Loucy (cell line): Measurements from ENCODE around the gene TAAR9.
A peak's percentile ranks its signal among the peaks of the same experiment; 100 is the strongest.
"Not testable (repeated sequence)": the region's sequence is repeated elsewhere in the genome, so short reads cannot be mapped to it uniquely, and the experiment has no call there.

Experiments used
- H2AFZ ChIP-seq: fragments of 200-600 bp; sonication (generic); 2 replicates; pipeline ENCODE4 v1.6.0; 2016; ENCODE audit warnings: antibody characterized with exemption, mild to moderate bottlenecking, low read length, moderate library complexity
- H3F3A ChIP-seq: fragments of 200-600 bp; 2 replicates; pipeline ENCODE4 v1.6.0; 2016; ENCODE audit warnings: antibody characterized with exemption, low read depth, mild to moderate bottlenecking
- H3K27me3 ChIP-seq: fragments of 200-600 bp; sonication (generic); 2 replicates; pipeline ENCODE4 v1.6.1; 2014; ENCODE audit warnings: low read length, mild to moderate bottlenecking; ENCODE audit not compliant: insufficient read depth, poor library complexity, severe bottlenecking
- H3K36me3 ChIP-seq: fragments of 200-600 bp; sonication (generic); 2 replicates; pipeline ENCODE4 v1.6.1; 2016; ENCODE audit warnings: low read length; ENCODE audit not compliant: insufficient read depth
- H3K4me1 ChIP-seq: fragments of 200-600 bp; sonication (generic); 2 replicates; pipeline ENCODE4 v1.5.1; 2014; ENCODE audit warnings: low read length, mild to moderate bottlenecking; ENCODE audit not compliant: insufficient read depth, poor library complexity, severe bottlenecking
- H3K4me2 ChIP-seq: fragments of 200-600 bp; sonication (generic); 2 replicates; pipeline ENCODE4 v1.6.0; 2014; ENCODE audit warnings: antibody characterized with exemption, low read length, low read depth, mild to moderate bottlenecking; ENCODE audit not compliant: poor library complexity, severe bottlenecking
- H3K4me3 ChIP-seq: fragments of 200-600 bp; sonication (generic); 2 replicates; pipeline ENCODE4 v1.5.1; 2014; ENCODE audit warnings: low read length, mild to moderate bottlenecking, mixed read lengths; ENCODE audit not compliant: poor library complexity, severe bottlenecking
- H3K79me2 ChIP-seq: fragments of 200-600 bp; sonication (generic); 2 replicates; pipeline ENCODE4 v1.6.1; 2014; ENCODE audit warnings: low read length; ENCODE audit not compliant: insufficient read depth
- H3K9ac ChIP-seq: fragments of 200-600 bp; sonication (generic); 2 replicates; pipeline ENCODE4 v1.6.0; 2014; ENCODE audit warnings: mild to moderate bottlenecking, low read depth, low read length, moderate library complexity; ENCODE audit not compliant: poor library complexity, severe bottlenecking
- H3K9me2 ChIP-seq: fragments of 200-600 bp; sonication (generic); replicated peaks from 2 replicates; pipeline ENCODE4 v1.6.1; 2016; ENCODE audit warnings: low read depth, low read length, mixed read lengths
- H3K9me3 ChIP-seq: fragments of 200-600 bp; sonication (generic); 2 replicates; pipeline ENCODE4 v1.6.1; 2014; ENCODE audit warnings: mild to moderate bottlenecking, antibody characterized with exemption, low read length, low read depth; ENCODE audit not compliant: insufficient read depth
- H4K20me1 ChIP-seq: fragments of 200-600 bp; sonication (generic); 2 replicates; pipeline ENCODE4 v1.6.0; 2014; ENCODE audit warnings: antibody characterized with exemption, low read length, mild to moderate bottlenecking; ENCODE audit not compliant: insufficient read depth, poor library complexity, severe bottlenecking
- EZH2phosphoT487 ChIP-seq: fragments of 200-600 bp; IDR thresholded peaks from 2 replicates; pipeline ENCODE4 v1.6.1; 2018; ENCODE audit warnings: antibody characterized with exemption, mild to moderate bottlenecking, moderate library complexity, borderline replicate concordance
- TF ChIP-seq, protein P1 (sequence below): fragments of 200-600 bp; sonication (generic); conservative IDR thresholded peaks from 2 replicates; pipeline ENCODE4 v1.5.1; 2014; ENCODE audit warnings: mild to moderate bottlenecking, antibody characterized with exemption, low read length

Gene TAAR9

DNA sequence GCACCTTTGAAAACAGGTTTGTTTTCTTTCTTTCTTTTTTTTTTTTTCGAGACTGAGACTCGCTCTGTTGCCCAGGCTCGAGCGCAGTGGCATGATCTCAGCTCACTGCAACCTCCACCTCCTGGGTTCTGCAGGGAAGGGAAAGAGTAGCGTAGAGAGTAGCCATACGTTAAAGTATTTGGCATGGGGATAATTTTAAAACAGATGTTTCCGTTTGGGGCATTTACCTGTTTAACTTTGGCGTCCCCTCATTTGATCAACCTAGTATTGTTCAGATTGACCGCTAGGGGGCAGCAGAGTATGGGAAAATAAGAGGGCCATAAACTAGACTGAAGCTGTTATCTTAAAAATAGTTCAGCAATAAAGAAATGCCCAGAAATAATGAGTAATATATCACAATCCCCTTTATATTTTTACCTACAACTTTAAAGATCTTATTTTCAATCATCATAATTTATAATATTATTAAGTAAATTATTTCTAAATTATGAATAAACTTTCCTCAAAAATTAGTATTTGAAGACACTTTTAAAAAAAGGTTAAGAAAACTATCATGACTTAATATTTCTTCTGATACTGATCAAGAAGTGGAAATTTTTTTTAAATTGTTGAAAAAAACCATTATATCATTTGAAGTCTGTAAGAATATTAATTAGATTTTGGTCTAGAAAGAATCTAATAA is 7.6 kb upstream of the TAAR9 start:
- H3K9me3 ChIP-seq: no peaks in the 10 kb centered on the region
- H3K27me3 ChIP-seq: no peaks in the 10 kb centered on the region
- no peaks in the 10 kb centered on the region for H3K79me2 ChIP-seq
- H2AFZ ChIP-seq: no peak overlapping the region
- H3K4me2 ChIP-seq: no peak overlapping the region
- TF ChIP-seq, protein P1, sequence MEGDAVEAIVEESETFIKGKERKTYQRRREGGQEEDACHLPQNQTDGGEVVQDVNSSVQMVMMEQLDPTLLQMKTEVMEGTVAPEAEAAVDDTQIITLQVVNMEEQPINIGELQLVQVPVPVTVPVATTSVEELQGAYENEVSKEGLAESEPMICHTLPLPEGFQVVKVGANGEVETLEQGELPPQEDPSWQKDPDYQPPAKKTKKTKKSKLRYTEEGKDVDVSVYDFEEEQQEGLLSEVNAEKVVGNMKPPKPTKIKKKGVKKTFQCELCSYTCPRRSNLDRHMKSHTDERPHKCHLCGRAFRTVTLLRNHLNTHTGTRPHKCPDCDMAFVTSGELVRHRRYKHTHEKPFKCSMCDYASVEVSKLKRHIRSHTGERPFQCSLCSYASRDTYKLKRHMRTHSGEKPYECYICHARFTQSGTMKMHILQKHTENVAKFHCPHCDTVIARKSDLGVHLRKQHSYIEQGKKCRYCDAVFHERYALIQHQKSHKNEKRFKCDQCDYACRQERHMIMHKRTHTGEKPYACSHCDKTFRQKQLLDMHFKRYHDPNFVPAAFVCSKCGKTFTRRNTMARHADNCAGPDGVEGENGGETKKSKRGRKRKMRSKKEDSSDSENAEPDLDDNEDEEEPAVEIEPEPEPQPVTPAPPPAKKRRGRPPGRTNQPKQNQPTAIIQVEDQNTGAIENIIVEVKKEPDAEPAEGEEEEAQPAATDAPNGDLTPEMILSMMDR: peak; percentile 76
- no peak for TF ChIP-seq EZH2phosphoT487
- no peaks in the 10 kb centered on the region for H3K36me3 ChIP-seq
- H3K9ac ChIP-seq: no peak overlapping the region
- H3K9me2 ChIP-seq: no peaks in the 10 kb centered on the region
- no peaks in the 10 kb centered on the region for H4K20me1 ChIP-seq
- no peaks in the 10 kb centered on the region for H3K4me1 ChIP-seq
- H3F3A ChIP-seq: no peaks in the 10 kb centered on the region
- H3K4me3 ChIP-seq: no peak overlapping the region

DNA sequence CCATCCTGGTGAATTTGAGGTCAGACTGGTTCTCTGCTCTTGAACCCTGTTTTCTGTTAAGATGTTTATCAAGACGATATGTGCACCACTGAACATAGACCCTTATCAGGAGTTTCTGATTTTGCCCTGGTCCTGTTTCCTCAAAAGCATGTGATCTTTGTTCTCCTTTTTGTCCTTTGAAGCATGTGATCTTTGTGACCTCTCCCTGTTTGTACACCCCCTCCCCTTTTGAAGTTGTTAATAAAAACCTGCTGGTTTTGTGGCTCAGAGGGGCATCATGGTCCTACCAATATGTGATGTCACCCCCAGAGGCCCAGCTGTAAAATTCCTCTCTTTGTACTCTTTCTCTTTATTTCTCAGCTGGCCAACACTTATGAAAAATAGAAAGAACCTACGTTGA is 3.5 kb upstream of the TAAR9 start:
- not testable (repeated sequence) for H4K20me1 ChIP-seq, H3K79me2 ChIP-seq, H3K9me2 ChIP-seq, H3K9me3 ChIP-seq, H2AFZ ChIP-seq, H3F3A ChIP-seq, H3K4me3 ChIP-seq, H3K4me1 ChIP-seq, H3K4me2 ChIP-seq, H3K9ac ChIP-seq, H3K27me3 ChIP-seq, H3K36me3 ChIP-seq

DNA sequence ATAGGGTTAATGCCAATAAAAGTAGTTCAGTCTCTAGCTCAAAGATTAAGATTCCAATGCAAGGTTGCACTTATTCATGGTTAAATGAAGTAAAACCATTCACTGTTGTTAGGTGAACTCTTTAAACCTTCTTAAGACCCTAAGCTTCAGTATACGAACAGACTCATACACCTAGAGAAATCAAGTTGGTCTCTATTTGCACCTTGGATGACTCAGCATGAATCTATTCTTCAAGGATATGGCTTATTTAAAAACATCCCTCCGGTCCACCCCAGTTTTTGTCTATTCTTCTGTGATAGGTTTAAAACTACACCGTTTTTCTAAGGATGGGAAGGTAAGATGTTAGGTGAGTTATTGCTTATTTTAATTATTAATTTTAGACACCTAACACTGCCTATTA is 932 bp upstream of the TAAR9 start:
- Histone ChIP-seq H3K9me3 (no peaks in the 10 kb centered on the region), H3K27me3 (peaks cover 5% of the 10 kb centered on the region), H3K4me3 (no peak overlapping the region), H3K79me2 (no peaks in the 10 kb centered on the region), H3K36me3 (no peaks in the 10 kb centered on the region), H3K9me2 (no peaks in the 10 kb centered on the region), H4K20me1 (no peaks in the 10 kb centered on the region), H3K9ac (no peak overlapping the region), H3K4me1 (no peaks in the 10 kb centered on the region), H3F3A (no peaks in the 10 kb centered on the region), H2AFZ (no peak overlapping the region), H3K4me2 (no peak overlapping the region)
- TF ChIP-seq, protein P1: no peak
- no peak for TF ChIP-seq EZH2phosphoT487

DNA sequence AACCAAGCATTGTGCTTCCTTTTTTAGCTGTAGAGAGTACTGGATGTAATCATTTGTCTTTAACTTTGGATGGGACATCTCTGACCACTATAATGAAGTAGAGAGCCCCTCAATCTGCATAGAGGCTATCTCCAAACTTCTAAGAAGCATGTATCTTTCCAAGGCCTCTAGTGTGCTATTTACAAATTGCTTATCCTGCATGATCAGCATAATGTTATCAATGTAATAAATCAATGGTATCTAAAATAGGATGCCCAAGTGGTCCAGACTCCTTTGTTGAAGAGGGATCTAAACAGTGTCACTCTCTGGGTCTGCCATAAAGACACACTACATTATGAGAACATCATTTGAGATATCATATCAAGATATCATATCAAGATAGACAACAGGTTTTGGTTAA is 6.7 kb downstream of the TAAR9 start:
- no peaks in the 10 kb centered on the region for H4K20me1 ChIP-seq
- H3K4me1 ChIP-seq: no peaks in the 10 kb centered on the region
- peaks cover 5% of the 10 kb centered on the region for H3K27me3 ChIP-seq
- no peaks in the 10 kb centered on the region for H3K9me2 ChIP-seq
- no peak overlapping the region for H3K9ac ChIP-seq
- H3K4me3 ChIP-seq: no peak overlapping the region
- no peak overlapping the region for H2AFZ ChIP-seq
- H3K79me2 ChIP-seq: no peaks in the 10 kb centered on the region
- H3K4me2 ChIP-seq: no peak overlapping the region
- no peaks in the 10 kb centered on the region for H3K36me3 ChIP-seq
- H3F3A ChIP-seq: no peaks in the 10 kb centered on the region
- no peak for TF ChIP-seq EZH2phosphoT487
- TF ChIP-seq, protein P1: no peak
- H3K9me3 ChIP-seq: no peaks in the 10 kb centered on the region
